Measurements from ENCODE around the gene CD84. TPM values are rescaled to one million over a fixed set of nuclear protein-coding genes. Genes with fewer than 3 reads are reported as not detected.
"Not testable (repeated sequence)": the region's sequence is repeated elsewhere in the genome, so short reads cannot be mapped to it uniquely, and the experiment has no call there.

Gene CD84, protein sequence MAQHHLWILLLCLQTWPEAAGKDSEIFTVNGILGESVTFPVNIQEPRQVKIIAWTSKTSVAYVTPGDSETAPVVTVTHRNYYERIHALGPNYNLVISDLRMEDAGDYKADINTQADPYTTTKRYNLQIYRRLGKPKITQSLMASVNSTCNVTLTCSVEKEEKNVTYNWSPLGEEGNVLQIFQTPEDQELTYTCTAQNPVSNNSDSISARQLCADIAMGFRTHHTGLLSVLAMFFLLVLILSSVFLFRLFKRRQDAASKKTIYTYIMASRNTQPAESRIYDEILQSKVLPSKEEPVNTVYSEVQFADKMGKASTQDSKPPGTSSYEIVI
- polyA plus RNA-seq (2013) = not detected in 2 replicates

DNA sequence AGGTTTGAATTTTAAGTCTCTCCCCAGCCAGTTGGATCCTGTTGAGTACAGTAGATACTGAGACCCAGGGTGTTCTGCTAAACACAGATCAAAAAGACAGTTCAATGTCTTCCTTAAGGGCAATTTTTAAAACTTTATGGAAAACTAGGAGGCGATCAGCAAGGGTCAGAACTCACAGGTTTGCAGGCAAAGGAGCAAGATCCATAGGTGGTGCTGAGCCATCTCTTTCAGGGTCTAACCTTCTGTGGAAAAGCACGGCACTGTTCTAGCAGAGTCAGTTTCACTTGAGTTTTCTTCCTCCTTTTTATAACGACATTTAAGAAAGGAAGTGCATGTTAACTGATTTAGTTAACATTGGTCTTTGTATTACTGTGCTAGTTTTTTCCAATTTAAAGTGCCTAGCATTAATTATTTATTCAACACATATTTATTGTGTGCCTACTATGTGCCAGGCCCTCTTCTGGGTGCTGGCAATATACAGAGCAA is at the start of gene CD84:
Gene CD84 (minus strand): TSS at position 281 of the 486 bp plus-strand sequence. CDS start 59 bp downstream, at position 222.
- Histone ChIP-seq H3K9me3 (ENCODE audit: insufficient read depth, low read depth, low read length) (no peaks in the 10 kb centered on the region), H2BK120ac (ENCODE audit: insufficient read depth, low read length, poor library complexity) (no peak within 1 kb of the TSS), H3K36me3 (ENCODE audit: control insufficient read depth in 1 of 2, insufficient read depth in 2 of 2, low read length in 2 of 2) (no peaks in the 10 kb centered on the region), H4K8ac (ENCODE audit: low read depth, low read length) (no peak within 1 kb of the TSS), H3K9ac (ENCODE audit: low read length) (no peak within 1 kb of the TSS), H2BK12ac (ENCODE audit: low read length) (no peak within 1 kb of the TSS), H3K27ac (ENCODE audit: low read depth, low read length) (no peak within 1 kb of the TSS), H3K23ac (ENCODE audit: low read length) (no peak within 1 kb of the TSS), H2BK5ac (ENCODE audit: low read depth, low read length, poor library complexity) (no peak within 1 kb of the TSS), H3K27me3 (ENCODE audit: insufficient read depth, low read length) (no peaks in the 10 kb centered on the region), H3K4me3 (ENCODE audit: low read depth, low read length) (no peak within 1 kb of the TSS), H4K91ac (ENCODE audit: low read depth, low read length) (no peak within 1 kb of the TSS), H2AFZ (ENCODE audit: insufficient read depth, low read length, poor library complexity) (no peak within 1 kb of the TSS), H3K4me1 (ENCODE audit: control insufficient read depth in 1 of 2, insufficient read depth in 2 of 2, low read length in 2 of 2) (no peaks in the 10 kb centered on the region), H2AK5ac (ENCODE audit: low read length) (no peak within 1 kb of the TSS), H3K4me2 (ENCODE audit: low read length) (no peak within 1 kb of the TSS), H3K4ac (ENCODE audit: low read depth, low read length) (no peak within 1 kb of the TSS), H4K12ac (ENCODE audit: low read depth, low read length) (no peak within 1 kb of the TSS), H3K79me2 (ENCODE audit: control insufficient read depth, insufficient read depth, low read length, poor library complexity) (no peaks in the 10 kb centered on the region), H3K14ac (ENCODE audit: low read length) (no peak within 1 kb of the TSS), H3K18ac (ENCODE audit: low read length) (no peak within 1 kb of the TSS), H3K79me1 (ENCODE audit: low read length) (no peaks in the 10 kb centered on the region)
- no peak for DNase-seq
- WGBS (ENCODE audit: extremely low coverage, insufficient coverage, insufficient read length) = no CpG with 5 or more reads among the region's 3 CpGs

DNA sequence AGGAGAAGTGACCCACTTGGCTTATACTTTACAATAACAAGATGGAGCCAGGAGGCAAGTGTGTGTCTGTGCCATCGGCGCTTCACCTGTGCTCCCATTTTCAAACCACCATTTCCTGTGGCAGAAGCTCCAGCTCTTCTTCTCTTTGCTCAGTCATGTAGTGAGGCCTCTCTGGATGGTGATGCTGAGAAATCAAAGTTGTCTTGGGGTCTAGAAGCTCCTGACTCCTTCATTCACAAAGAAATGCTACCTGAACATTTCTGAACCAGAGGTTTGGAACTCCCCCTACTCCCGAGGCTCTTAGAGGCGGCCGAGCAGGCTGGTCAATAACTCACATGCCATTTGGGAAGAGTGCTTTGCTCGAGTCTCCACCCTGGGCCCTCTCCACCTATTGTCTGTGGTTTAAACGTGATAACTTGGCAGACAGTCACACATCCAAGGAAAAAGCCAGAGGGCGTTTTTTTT is 49.5 kb upstream of the CD84 start:
- H3K4me3 ChIP-seq (ENCODE audit: low read depth, low read length) = no peak overlapping the region
- no peak overlapping the region for H3K9ac ChIP-seq (ENCODE audit: low read length)
- peaks cover 12 to 20% of the 10 kb centered on the region in 2 experiments for H3K4me1 ChIP-seq (ENCODE audit: control insufficient read depth in 1 of 2, insufficient read depth in 2 of 2, low read length in 2 of 2)
- H3K23ac ChIP-seq (ENCODE audit: low read length) = no peak overlapping the region
- peak overlapping the region; percentile 56 for H2BK12ac ChIP-seq (ENCODE audit: low read length)
- H3K36me3 ChIP-seq (ENCODE audit: control insufficient read depth in 1 of 2, insufficient read depth in 2 of 2, low read length in 2 of 2) = no peaks in the 10 kb centered on the region
- no peaks in the 10 kb centered on the region for H3K79me2 ChIP-seq (ENCODE audit: control insufficient read depth, insufficient read depth, low read length, poor library complexity)
- H3K9me3 ChIP-seq (ENCODE audit: insufficient read depth, low read depth, low read length) = peaks cover 2% of the 10 kb centered on the region
- no CpG with 5 or more reads among the region's 8 CpGs for WGBS (ENCODE audit: extremely low coverage, insufficient coverage, insufficient read length)
- H3K14ac ChIP-seq (ENCODE audit: low read length) = peak overlapping the region; percentile 40
- no peak overlapping the region for H2AK5ac ChIP-seq (ENCODE audit: low read length)
- peaks cover 11% of the 10 kb centered on the region for H3K79me1 ChIP-seq (ENCODE audit: low read length)
- peak in 1 of 2 donors; percentile 22 for DNase-seq
- H3K27me3 ChIP-seq (ENCODE audit: insufficient read depth, low read length) = no peaks in the 10 kb centered on the region
- no peak overlapping the region for H4K8ac ChIP-seq (ENCODE audit: low read depth, low read length)
- H3K18ac ChIP-seq (ENCODE audit: low read length) = no peak overlapping the region
- H3K27ac ChIP-seq (ENCODE audit: low read depth, low read length) = peak overlapping the region; percentile 42
- H2BK5ac ChIP-seq (ENCODE audit: low read depth, low read length, poor library complexity) = peak overlapping the region; percentile 4
- H4K12ac ChIP-seq (ENCODE audit: low read depth, low read length) = no peak overlapping the region
- H4K91ac ChIP-seq (ENCODE audit: low read depth, low read length) = peak overlapping the region; percentile 26
- H2AFZ ChIP-seq (ENCODE audit: insufficient read depth, low read length, poor library complexity) = no peak overlapping the region
- H3K4ac ChIP-seq (ENCODE audit: low read depth, low read length) = no peak overlapping the region
- H2BK120ac ChIP-seq (ENCODE audit: insufficient read depth, low read length, poor library complexity) = no peak overlapping the region
- H3K4me2 ChIP-seq (ENCODE audit: low read length) = no peak overlapping the region

DNA sequence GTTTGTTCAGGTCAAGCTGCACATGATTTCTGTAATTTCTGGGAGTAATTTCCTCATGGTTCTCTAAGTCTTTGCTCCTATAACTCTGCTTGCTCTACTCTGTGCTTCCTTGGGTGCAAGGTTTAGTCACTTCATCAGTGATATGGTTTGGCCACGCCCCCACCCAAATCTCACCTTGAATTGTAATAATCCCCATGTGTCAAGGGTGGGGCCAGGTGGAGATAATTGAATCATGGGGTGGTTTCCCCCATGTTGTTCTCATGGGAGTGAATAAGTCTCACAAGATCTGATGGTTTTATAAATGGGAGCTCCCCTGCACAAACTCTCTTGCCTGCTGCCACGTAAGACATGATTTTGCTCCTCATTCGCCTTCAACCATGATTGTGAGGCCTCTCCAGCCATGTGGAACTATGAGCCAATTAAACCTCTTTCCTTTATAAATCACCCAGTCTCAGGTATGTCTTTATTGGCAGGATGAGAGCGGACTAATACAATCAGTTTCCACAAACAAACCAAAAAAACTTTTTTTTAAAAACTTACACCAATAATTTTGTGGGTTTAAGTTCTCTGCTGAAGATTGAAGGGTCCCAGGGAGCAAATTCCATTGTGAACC is 48.5 kb upstream of the CD84 start:
- WGBS (ENCODE audit: extremely low coverage, insufficient coverage, insufficient read length) = no CpG with 5 or more reads among the region's 4 CpGs

DNA sequence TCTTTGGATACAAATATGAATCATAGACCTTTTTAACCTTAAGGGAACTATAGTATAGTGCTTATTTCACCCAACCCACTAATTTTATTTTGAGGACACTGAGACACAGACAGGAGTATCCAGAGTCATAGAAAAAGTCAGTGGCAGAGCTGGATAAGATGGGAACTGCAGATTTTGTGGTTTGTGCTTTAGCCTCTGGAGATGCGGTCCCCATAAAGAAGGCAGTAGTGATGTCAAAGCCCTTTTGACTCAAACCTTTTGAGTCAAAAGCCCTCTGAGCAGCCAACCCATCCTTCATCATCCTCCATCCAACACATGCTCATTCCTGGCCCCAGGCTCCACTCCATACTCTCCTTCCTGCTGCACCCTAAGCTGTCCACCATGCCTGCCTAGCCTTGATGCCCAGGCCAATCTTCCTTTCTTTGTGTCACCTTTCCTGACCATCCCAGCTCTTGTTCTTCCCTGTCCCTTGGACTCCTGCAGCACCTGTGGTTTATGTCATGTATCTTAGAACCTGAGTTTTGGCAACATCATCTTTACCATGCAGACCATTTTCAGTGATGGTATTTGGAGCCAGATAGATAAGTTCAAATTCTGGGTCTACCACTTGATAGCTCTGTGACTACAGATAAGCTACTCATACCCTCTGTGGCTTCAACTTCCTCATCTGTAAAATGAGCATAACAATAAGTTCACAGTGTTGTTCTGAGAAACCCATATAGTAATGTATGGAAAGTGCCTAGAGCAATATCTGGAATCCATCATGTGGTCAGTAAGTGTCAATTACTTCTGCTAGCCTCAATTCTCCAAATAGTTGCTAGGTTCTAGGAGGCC is 47.4 kb upstream of the CD84 start:
- Histone ChIP-seq H3K27me3 (ENCODE audit: insufficient read depth, low read length) (no peaks in the 10 kb centered on the region), H3K18ac (ENCODE audit: low read length) (peak overlapping the region; percentile 80), H4K91ac (ENCODE audit: low read depth, low read length) (no peak overlapping the region), H2AK5ac (ENCODE audit: low read length) (peak overlapping the region; percentile 57), H3K4me1 (ENCODE audit: control insufficient read depth in 1 of 2, insufficient read depth in 2 of 2, low read length in 2 of 2) (peaks cover 12 to 20% of the 10 kb centered on the region in 2 experiments), H2BK120ac (ENCODE audit: insufficient read depth, low read length, poor library complexity) (no peak overlapping the region), H3K9me3 (ENCODE audit: insufficient read depth, low read depth, low read length) (peaks cover 2% of the 10 kb centered on the region), H3K4me3 (ENCODE audit: low read depth, low read length) (no peak overlapping the region), H3K14ac (ENCODE audit: low read length) (no peak overlapping the region), H2BK5ac (ENCODE audit: low read depth, low read length, poor library complexity) (no peak overlapping the region), H2BK12ac (ENCODE audit: low read length) (peak overlapping the region; percentile 5), H4K8ac (ENCODE audit: low read depth, low read length) (no peak overlapping the region), H3K4ac (ENCODE audit: low read depth, low read length) (no peak overlapping the region), H3K23ac (ENCODE audit: low read length) (no peak overlapping the region), H2AFZ (ENCODE audit: insufficient read depth, low read length, poor library complexity) (no peak overlapping the region), H3K4me2 (ENCODE audit: low read length) (no peak overlapping the region), H3K9ac (ENCODE audit: low read length) (no peak overlapping the region), H3K27ac (ENCODE audit: low read depth, low read length) (no peak overlapping the region), H3K79me2 (ENCODE audit: control insufficient read depth, insufficient read depth, low read length, poor library complexity) (no peaks in the 10 kb centered on the region), H3K36me3 (ENCODE audit: control insufficient read depth in 1 of 2, insufficient read depth in 2 of 2, low read length in 2 of 2) (no peaks in the 10 kb centered on the region), H3K79me1 (ENCODE audit: low read length) (peaks cover 11% of the 10 kb centered on the region), H4K12ac (ENCODE audit: low read depth, low read length) (no peak overlapping the region)
- DNase-seq = no peak
- WGBS (ENCODE audit: extremely low coverage, insufficient coverage, insufficient read length) = no CpG with 5 or more reads among the region's 1 CpG

More for the DNA sequence above, 48.5 kb upstream of the CD84 start:
- Histone ChIP-seq H3K79me1 (ENCODE audit: low read length) (peaks cover 11% of the 10 kb centered on the region), H3K4me1 (ENCODE audit: control insufficient read depth in 1 of 2, insufficient read depth in 2 of 2, low read length in 2 of 2) (peaks cover 12 to 20% of the 10 kb centered on the region in 2 experiments)
- not testable (repeated sequence) for H2AK5ac ChIP-seq (ENCODE audit: low read length); H3K79me2 ChIP-seq (ENCODE audit: control insufficient read depth, insufficient read depth, low read length, poor library complexity); H3K4me2 ChIP-seq (ENCODE audit: low read length); H3K18ac ChIP-seq (ENCODE audit: low read length); H3K4me3 ChIP-seq (ENCODE audit: low read depth, low read length); H2BK5ac ChIP-seq (ENCODE audit: low read depth, low read length, poor library complexity); H2BK12ac ChIP-seq (ENCODE audit: low read length); H4K91ac ChIP-seq (ENCODE audit: low read depth, low read length); H2BK120ac ChIP-seq (ENCODE audit: insufficient read depth, low read length, poor library complexity); H2AFZ ChIP-seq (ENCODE audit: insufficient read depth, low read length, poor library complexity); H3K14ac ChIP-seq (ENCODE audit: low read length); H3K4ac ChIP-seq (ENCODE audit: low read depth, low read length); H3K36me3 ChIP-seq (ENCODE audit: control insufficient read depth in 1 of 2, insufficient read depth in 2 of 2, low read length in 2 of 2); H3K27me3 ChIP-seq (ENCODE audit: insufficient read depth, low read length); DNase-seq; H3K9me3 ChIP-seq (ENCODE audit: insufficient read depth, low read depth, low read length); H3K23ac ChIP-seq (ENCODE audit: low read length); H3K9ac ChIP-seq (ENCODE audit: low read length); H3K27ac ChIP-seq (ENCODE audit: low read depth, low read length); H4K12ac ChIP-seq (ENCODE audit: low read depth, low read length); H4K8ac ChIP-seq (ENCODE audit: low read depth, low read length)

Data from trophoblast cell (in vitro differentiated cells and primary cell).